COLO668 (cell line): ENCODE measurements around the gene DUSP1.

Experiments
- DNase-seq: peaks from one replicate; lab custom pipeline; 2025; ENCODE audit not compliant: unreplicated experiment; lab: John Stamatoyannopoulos, UW

Gene DUSP1

GRCh38 chr5:172726966-172727365 is 44.0 kb downstream of the DUSP1 start:
- no peak for DNase-seq

GRCh38 chr5:172725785-172726184 is 45.2 kb downstream of the DUSP1 start:
- no peak for DNase-seq

GRCh38 chr5:172725273-172725672 is 45.7 kb downstream of the DUSP1 start:
- DNase-seq = no peak

- no peak for DNase-seq
These were observed 46.5 kb downstream of the DUSP1 start for GRCh38 chr5:172724242-172725183.

- no peak for DNase-seq
These were observed 47.5 kb downstream of the DUSP1 start for GRCh38 chr5:172723508-172723907.

GRCh38 chr5:172722327-172722815 is 48.6 kb downstream of the DUSP1 start:
- DNase-seq = no peak

GRCh38 chr5:172721455-172722326 is 49.3 kb downstream of the DUSP1 start:
- DNase-seq = no peak

- DNase-seq = no peak
These were observed 50.3 kb downstream of the DUSP1 start for GRCh38 chr5:172720655-172721054.

GRCh38 chr5:172719211-172719610 is 51.8 kb downstream of the DUSP1 start:
- DNase-seq = no peak

- no peak for DNase-seq
These were observed 52.4 kb downstream of the DUSP1 start for GRCh38 chr5:172718527-172719114.
